Stimulated activated naive CD8-positive, alpha-beta T cell treated with anti-CD3 and anti-CD28 coated beads, Interleukin-15, amount 100 ng/mL, for 72 hours (primary cell): ENCODE results near the gene IGFLR1.
A peak's percentile ranks its signal among the peaks of the same experiment; 100 is the strongest.
"Not testable (repeated sequence)": the region's sequence is repeated elsewhere in the genome, so short reads cannot be mapped to it uniquely, and the experiment has no call there.

Experiments used
- ATAC-seq: fragments of 150-1000 bp; cut with Tn5 transposase; 2 replicates; pipeline ENCODE4 v1.10.0; 2021; ENCODE audit warnings: mild to moderate bottlenecking, moderate library complexity
- DNase-seq, 2 donors: peaks; one replicate each; pipeline ENCODE4 v3.0.0; 2021 to 2022
- H3K27ac Mint-ChIP-seq, 2 donors: one replicate each; pipeline ENCODE4 v1.8.0; 2022; ENCODE audit warnings: mild to moderate bottlenecking in 2 of 2, mixed read lengths in 2 of 2, moderate library complexity in 2 of 2
- H3K27me3 Mint-ChIP-seq: one replicate; pipeline ENCODE4 v1.8.0; 2022; ENCODE audit warnings: mixed read lengths
- H3K4me1 Mint-ChIP-seq: one replicate; pipeline ENCODE4 v1.8.0; 2022; ENCODE audit warnings: mild to moderate bottlenecking, mixed read lengths
- H3K4me3 Mint-ChIP-seq, 2 donors: one replicate each; pipeline ENCODE4 v1.8.0; 2022; ENCODE audit warnings: mild to moderate bottlenecking in 2 of 2, mixed read lengths in 2 of 2, moderate library complexity in 1 of 2
- H3K9me3 Mint-ChIP-seq, 2 donors: one replicate each; pipeline ENCODE4 v1.8.0; 2022; ENCODE audit warnings: mixed read lengths in 2 of 2

IGFLR1 gene

DNA sequence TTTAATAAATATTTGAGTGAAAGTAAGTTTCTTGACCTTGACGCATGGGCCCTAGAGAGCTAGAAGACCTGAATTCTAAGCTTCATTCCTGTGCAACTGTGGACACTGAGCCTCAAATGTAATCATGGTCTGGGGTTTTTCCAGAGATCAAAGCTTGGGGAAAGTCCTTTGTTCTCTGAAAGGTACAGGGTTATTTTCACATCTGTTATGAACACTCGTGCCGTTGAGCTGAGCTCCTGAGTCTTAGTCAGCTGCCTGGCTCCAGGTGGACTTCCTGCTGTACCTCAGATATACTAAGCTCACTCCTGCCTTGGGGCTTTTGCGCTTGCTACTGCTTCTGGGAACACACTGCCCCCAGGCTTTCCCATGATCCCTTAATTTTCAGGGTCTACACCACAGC is 45.4 kb downstream of the IGFLR1 start:
- Mint-ChIP-seq H3K27ac (peak overlapping the region in 1 of 2 donors; percentile 83), H3K4me3 (peak overlapping the region; percentile 39 to 48), H3K4me1 (peaks cover 55% of the 10 kb centered on the region), H3K9me3 (peaks cover 0 to 6% of the 10 kb centered on the region in 2 donors), H3K27me3 (no peaks in the 10 kb centered on the region)
- DNase-seq (peak; percentile 36 to 63), ATAC-seq (peak; percentile 79)

DNA sequence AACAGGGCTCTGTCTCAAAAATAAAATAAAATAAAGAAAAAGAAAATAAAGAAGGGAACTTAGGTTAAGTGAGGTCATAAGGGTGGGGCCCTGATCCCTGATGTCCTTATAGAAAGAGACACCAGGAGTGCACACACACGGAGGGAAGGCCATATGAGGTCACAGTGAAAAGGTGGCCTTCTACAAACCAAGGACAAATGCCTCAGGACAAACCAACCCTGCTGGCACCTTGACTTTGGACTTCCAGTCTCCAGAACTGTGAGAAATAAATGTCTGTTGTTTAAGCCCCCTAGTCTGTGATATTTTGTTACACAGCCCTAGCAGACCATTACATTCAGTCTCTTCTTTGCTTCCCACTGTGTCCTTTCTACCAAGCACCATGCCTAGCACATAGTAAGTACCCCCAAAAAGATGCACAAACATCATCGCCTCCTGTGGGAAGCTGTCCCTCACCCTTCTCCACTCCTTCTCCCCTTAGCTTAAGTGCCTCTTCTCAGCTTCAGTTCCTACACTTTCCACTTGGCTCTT is 46.3 kb downstream of the IGFLR1 start:
- Mint-ChIP-seq H3K4me3 (peak overlapping the region in 1 of 2 donors; percentile 39), H3K4me1 (peaks cover 55% of the 10 kb centered on the region), H3K27ac (peak overlapping the region in 1 of 2 donors; percentile 52), H3K27me3 (no peaks in the 10 kb centered on the region), H3K9me3 (peaks cover 0 to 6% of the 10 kb centered on the region in 2 donors)
- ATAC-seq (no peak), DNase-seq (no peak)

DNA sequence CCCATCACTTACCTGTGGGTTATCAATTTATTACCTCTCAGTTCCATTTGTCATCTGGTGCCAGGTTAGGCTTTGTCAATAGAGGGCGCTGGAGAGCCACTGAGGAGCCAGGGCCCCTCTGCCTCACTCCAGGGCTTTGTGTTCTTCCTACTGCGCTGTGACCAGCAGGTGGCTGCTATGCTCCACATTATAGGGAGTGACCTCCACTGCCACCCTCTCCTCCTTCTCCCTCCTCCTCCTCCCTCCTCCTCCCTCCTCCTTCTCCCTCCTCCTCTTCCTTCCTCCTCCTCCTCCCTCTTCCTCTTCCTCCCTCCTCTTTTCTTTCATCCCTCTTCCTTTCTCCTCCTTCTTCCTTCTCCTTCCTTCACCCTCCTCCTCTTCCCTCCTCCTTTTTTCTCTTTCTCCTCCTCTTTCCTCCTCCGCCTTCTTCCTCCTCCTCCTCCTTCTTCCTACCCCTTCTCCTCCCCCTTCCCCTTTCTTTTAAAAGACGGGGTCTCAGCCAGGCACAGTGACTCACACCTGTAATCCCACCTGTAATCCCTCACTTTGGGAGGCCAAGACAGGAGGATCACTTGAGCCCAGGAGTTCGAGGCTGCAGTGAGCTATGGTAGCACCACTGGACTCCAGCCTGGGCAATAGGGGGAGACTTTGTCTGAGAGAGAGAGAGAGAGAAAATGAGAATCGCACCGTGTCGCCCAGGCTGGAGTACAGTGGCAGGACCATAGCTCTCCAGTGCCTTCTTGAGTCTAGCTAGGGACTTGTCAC is 48.2 kb downstream of the IGFLR1 start:
- Mint-ChIP-seq H3K27me3 (no peaks in the 10 kb centered on the region), H3K4me1 (peaks cover 41% of the 10 kb centered on the region), H3K27ac (peak overlapping the region in 1 of 2 donors; percentile 71), H3K4me3 (peak overlapping the region; percentile 3 to 29), H3K9me3 (peaks cover 0 to 6% of the 10 kb centered on the region in 2 donors)
- peak; percentile 97 for ATAC-seq
- DNase-seq = peak; percentile 90 to 93

DNA sequence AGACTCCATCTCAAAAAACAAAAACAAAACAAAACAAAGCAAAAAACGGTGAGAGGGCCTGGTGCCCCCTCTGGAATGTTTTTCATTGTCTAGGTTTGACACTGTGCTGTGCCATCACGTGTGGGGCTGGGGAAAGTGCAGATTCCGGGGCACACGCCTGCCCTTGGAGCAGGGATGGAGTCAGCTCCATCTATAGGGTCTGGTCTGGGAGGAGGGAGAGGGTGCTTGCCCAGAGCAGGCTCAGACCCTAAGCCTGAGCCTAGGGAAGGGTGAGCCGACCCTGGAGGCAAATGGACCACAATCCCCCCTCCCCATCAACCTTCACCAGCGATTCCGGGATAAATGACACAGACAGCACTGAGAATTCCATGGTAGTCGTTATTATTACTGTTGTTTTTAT is 48.8 kb downstream of the IGFLR1 start:
- Mint-ChIP-seq H3K9me3 (peaks cover 0 to 6% of the 10 kb centered on the region in 2 donors), H3K27me3 (no peaks in the 10 kb centered on the region), H3K27ac (no peak overlapping the region), H3K4me3 (no peak overlapping the region), H3K4me1 (peaks cover 35% of the 10 kb centered on the region)
- ATAC-seq (no peak), DNase-seq (no peak)

DNA sequence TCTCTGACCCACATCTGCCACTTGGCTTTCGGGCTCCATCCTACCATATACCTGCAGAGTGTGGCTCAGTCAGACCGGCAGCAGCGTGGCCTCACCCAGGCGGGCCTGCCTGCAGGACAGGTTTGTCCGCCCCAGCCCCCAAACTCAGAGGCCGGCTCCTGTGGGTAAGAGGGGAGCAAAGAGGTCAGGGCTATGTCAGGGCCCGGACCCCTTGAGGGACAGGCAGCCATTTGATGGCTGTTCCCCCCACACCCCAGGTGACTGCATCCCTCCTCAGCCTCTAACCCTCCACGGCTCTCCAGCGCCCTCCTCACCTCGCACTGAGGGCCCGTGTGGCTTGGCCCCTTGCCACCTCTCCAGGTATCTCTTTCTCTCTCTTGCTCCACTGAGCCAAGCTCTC is 50.2 kb downstream of the IGFLR1 start:
- no peak overlapping the region for H3K4me3 Mint-ChIP-seq

DNA sequence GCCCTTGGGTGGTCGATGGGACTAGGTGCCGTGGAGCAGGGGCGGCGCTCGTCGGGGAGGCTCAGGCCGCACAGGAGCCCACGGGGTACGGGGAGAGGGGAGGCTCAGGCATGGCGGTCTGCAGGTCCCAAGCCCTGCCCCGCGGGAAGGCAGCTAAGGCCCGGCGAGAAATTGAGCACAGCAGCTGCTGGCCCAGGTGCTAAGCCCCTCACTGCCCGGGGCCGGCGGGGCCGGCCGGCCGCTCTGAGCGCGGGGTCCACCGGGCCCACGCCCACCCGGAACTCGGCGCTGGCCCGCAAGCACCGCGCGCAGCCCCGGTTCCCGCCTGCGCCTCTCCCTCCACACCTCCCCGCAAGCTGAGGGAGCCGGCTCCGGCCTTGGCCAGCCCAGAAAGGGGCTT is 51.1 kb downstream of the IGFLR1 start:
- not testable (repeated sequence) for H3K9me3 Mint-ChIP-seq, H3K4me3 Mint-ChIP-seq, DNase-seq, ATAC-seq, H3K27ac Mint-ChIP-seq, H3K27me3 Mint-ChIP-seq
- peaks cover 13% of the 10 kb centered on the region for H3K4me1 Mint-ChIP-seq

More for the DNA sequence above, 50.2 kb downstream of the IGFLR1 start:
- Mint-ChIP-seq H3K27ac (no peak overlapping the region), H3K27me3 (no peaks in the 10 kb centered on the region), H3K9me3 (peaks cover 0 to 6% of the 10 kb centered on the region in 2 donors), H3K4me1 (peaks cover 22% of the 10 kb centered on the region)
- DNase-seq (no peak), ATAC-seq (no peak)

DNA sequence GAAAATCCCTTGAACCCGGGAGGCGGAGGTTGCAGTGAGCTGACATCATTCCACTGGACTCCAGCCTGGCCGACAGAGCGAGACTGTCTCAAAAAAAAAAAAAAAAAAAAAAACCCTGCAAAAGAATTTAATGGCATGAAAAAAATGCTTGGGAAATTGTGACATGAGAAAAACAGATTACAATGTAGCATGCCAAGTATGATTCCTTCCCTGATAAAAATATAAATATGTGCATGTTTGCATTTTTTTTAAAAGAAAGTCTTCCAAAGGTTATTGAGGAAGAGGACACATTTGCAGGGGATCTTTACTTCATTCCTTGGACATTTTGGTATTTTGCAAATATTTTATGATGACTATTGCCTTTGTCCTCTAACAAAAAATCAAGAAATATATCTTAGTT is 52.4 kb downstream of the IGFLR1 start:
- no peak for ATAC-seq
- H3K9me3 Mint-ChIP-seq = no peaks in the 10 kb centered on the region
- no peak overlapping the region for H3K27ac Mint-ChIP-seq

More for the DNA sequence above, 52.4 kb downstream of the IGFLR1 start:
- DNase-seq = no peak
- H3K4me3 Mint-ChIP-seq = no peak overlapping the region
- H3K4me1 Mint-ChIP-seq = peaks cover 11% of the 10 kb centered on the region
- H3K27me3 Mint-ChIP-seq = no peaks in the 10 kb centered on the region
